GM23338 (cell line): Measurements from ENCODE around the gene FOXL2NB.

ENCODE experiments used
- TF ChIP-seq, protein P1 (sequence below), 2 experiments: fragments of 200-600 bp in 1 of 2; sonication (generic) in 1 of 2; conservative IDR thresholded peaks; 2 replicates each; pipeline versions ENCODE4 v1.5.1 to v1.6.1; 2016 to 2017; ENCODE audit warnings: antibody characterized with exemption in 2 of 2, low read depth in 2 of 2, mild to moderate bottlenecking in 2 of 2, moderate library complexity in 1 of 2
- TF ChIP-seq, protein P2 (sequence below): IDR thresholded peaks from one replicate; pipeline ENCODE4 v1.6.1; 2018; ENCODE audit warnings: antibody characterized with exemption; ENCODE audit not compliant: unreplicated experiment
- TF ChIP-seq, protein P3 (sequence below): IDR thresholded peaks from 2 replicates; pipeline ENCODE4 v1.6.1; 2016; ENCODE audit warnings: antibody characterized with exemption

DNA sequence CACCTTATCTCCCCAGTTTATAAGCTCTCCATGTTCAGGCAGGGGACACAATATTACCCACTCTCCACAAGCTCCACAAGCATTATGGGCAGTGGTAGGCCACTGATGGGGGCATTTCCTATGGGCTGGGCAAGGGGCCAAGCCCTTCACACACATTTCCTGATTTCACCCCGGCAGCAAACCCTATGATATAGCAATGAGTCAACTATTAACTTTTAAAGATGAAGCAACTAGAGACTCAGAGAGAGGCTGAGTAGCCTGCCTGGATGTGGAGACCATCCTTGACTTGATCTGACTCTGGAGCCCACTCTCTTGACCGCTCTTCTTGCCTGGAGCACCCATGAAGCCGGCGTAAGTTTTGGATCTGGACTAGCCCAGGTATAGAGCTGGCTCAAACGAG lies 27.4 kb downstream of the FOXL2NB start:
- TF ChIP-seq, protein P1, sequence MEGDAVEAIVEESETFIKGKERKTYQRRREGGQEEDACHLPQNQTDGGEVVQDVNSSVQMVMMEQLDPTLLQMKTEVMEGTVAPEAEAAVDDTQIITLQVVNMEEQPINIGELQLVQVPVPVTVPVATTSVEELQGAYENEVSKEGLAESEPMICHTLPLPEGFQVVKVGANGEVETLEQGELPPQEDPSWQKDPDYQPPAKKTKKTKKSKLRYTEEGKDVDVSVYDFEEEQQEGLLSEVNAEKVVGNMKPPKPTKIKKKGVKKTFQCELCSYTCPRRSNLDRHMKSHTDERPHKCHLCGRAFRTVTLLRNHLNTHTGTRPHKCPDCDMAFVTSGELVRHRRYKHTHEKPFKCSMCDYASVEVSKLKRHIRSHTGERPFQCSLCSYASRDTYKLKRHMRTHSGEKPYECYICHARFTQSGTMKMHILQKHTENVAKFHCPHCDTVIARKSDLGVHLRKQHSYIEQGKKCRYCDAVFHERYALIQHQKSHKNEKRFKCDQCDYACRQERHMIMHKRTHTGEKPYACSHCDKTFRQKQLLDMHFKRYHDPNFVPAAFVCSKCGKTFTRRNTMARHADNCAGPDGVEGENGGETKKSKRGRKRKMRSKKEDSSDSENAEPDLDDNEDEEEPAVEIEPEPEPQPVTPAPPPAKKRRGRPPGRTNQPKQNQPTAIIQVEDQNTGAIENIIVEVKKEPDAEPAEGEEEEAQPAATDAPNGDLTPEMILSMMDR (conservative IDR thresholded peaks at IDR 0.05; ENCODE audit: low read depth in 2 of 2) = no peak
- TF ChIP-seq, protein P2, sequence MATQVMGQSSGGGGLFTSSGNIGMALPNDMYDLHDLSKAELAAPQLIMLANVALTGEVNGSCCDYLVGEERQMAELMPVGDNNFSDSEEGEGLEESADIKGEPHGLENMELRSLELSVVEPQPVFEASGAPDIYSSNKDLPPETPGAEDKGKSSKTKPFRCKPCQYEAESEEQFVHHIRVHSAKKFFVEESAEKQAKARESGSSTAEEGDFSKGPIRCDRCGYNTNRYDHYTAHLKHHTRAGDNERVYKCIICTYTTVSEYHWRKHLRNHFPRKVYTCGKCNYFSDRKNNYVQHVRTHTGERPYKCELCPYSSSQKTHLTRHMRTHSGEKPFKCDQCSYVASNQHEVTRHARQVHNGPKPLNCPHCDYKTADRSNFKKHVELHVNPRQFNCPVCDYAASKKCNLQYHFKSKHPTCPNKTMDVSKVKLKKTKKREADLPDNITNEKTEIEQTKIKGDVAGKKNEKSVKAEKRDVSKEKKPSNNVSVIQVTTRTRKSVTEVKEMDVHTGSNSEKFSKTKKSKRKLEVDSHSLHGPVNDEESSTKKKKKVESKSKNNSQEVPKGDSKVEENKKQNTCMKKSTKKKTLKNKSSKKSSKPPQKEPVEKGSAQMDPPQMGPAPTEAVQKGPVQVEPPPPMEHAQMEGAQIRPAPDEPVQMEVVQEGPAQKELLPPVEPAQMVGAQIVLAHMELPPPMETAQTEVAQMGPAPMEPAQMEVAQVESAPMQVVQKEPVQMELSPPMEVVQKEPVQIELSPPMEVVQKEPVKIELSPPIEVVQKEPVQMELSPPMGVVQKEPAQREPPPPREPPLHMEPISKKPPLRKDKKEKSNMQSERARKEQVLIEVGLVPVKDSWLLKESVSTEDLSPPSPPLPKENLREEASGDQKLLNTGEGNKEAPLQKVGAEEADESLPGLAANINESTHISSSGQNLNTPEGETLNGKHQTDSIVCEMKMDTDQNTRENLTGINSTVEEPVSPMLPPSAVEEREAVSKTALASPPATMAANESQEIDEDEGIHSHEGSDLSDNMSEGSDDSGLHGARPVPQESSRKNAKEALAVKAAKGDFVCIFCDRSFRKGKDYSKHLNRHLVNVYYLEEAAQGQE = no peak
- TF ChIP-seq, protein P3, sequence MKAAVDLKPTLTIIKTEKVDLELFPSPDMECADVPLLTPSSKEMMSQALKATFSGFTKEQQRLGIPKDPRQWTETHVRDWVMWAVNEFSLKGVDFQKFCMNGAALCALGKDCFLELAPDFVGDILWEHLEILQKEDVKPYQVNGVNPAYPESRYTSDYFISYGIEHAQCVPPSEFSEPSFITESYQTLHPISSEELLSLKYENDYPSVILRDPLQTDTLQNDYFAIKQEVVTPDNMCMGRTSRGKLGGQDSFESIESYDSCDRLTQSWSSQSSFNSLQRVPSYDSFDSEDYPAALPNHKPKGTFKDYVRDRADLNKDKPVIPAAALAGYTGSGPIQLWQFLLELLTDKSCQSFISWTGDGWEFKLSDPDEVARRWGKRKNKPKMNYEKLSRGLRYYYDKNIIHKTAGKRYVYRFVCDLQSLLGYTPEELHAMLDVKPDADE = no peak
